TTC549 (cell line): ENCODE results near the gene PPP1R9B.

ENCODE experiments used
- FAIRE-seq: peaks from 2 replicates; lab custom pipeline; 2012; peaks lifted over from hg19 to GRCh38; lab: Jason Lieb, UNC

The PPP1R9B gene

GRCh38 chr17:50123649-50124349, 26.7 kb downstream of the PPP1R9B start:
- no peak for FAIRE-seq

- FAIRE-seq = no peak
These were observed 27.5 kb downstream of the PPP1R9B start for GRCh38 chr17:50122945-50123344.

- FAIRE-seq = no peak
These were observed 29.8 kb downstream of the PPP1R9B start for GRCh38 chr17:50120475-50121253.

GRCh38 chr17:50118828-50119218, 31.7 kb downstream of the PPP1R9B start:
- FAIRE-seq = no peak

- no peak for FAIRE-seq
These were observed 32.2 kb downstream of the PPP1R9B start for GRCh38 chr17:50118076-50118827.

- FAIRE-seq = no peak
These were observed 33.0 kb downstream of the PPP1R9B start for GRCh38 chr17:50117202-50118051.

GRCh38 chr17:50115756-50116155, 34.7 kb downstream of the PPP1R9B start:
- FAIRE-seq = no peak

- no peak for FAIRE-seq
These were observed 35.6 kb downstream of the PPP1R9B start for GRCh38 chr17:50114849-50115357.

- FAIRE-seq = no peak
These were observed 36.1 kb downstream of the PPP1R9B start for GRCh38 chr17:50114401-50114800.

GRCh38 chr17:50113624-50114320, 36.7 kb downstream of the PPP1R9B start:
- no peak for FAIRE-seq

- FAIRE-seq = no peak
These were observed 37.8 kb downstream of the PPP1R9B start for GRCh38 chr17:50112694-50113093.

GRCh38 chr17:50111673-50112655, 38.5 kb downstream of the PPP1R9B start:
- no peak for FAIRE-seq

GRCh38 chr17:50110591-50111349, 39.7 kb downstream of the PPP1R9B start:
- no peak for FAIRE-seq

GRCh38 chr17:50109785-50110184, 40.7 kb downstream of the PPP1R9B start:
- FAIRE-seq = no peak

- FAIRE-seq = no peak
These were observed 41.3 kb downstream of the PPP1R9B start for GRCh38 chr17:50109207-50109606.

- FAIRE-seq = no peak
These were observed 41.9 kb downstream of the PPP1R9B start for GRCh38 chr17:50108556-50108955.

GRCh38 chr17:50107790-50108414, 42.6 kb downstream of the PPP1R9B start:
- FAIRE-seq = no peak

GRCh38 chr17:50106393-50107131, 43.9 kb downstream of the PPP1R9B start:
- no peak for FAIRE-seq
